GM21737 (cell line): Measurements from ENCODE around the gene RNGTT.
"Not testable (repeated sequence)": the region's sequence is repeated elsewhere in the genome, so short reads cannot be mapped to it uniquely, and the experiment has no call there.

Experiments
- ATAC-seq: cut with Tn5 transposase; IDR thresholded peaks from one replicate; pipeline ENCODE4 v1.9.1; 2021; ENCODE audit warnings: mild to moderate bottlenecking, moderate library complexity; ENCODE audit not compliant: unreplicated experiment

RNGTT gene

DNA sequence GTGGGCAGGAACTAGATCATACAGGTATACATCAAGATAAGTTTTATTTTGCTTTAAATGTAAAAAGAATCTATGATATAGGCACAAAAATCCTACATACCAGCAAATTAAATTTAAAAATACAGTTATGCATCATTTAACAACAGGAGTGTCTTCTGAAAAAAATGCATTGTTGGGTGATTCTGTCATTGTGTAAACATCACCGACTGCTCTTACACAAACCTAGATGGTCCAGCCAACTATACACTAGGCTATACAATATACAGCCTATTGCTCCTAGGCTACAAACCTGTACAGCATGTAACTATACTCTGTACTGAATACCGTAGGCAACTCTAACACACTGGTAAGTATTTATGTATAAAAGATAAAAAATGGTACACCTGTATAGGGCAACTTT, 139.4 kb downstream of the RNGTT start:
- ATAC-seq, result no peak

DNA sequence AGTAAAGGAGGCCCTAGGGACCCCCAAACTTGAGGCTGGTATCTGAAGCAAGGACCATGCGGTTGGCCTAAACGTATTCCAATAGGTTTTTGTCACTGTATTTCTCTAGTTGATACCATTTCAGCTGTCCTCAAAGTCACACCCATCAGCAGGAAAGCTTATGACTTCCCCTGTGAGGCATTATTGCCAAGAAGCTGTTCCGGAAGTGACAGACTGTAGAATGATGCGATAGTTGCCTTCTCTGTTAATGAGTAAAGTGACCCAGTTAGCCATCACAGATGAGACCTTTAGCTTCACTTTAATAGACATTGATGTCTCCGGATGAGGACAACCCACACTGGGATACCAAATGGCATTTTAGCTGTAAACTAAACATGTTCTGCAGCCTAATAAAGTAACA, 147.9 kb downstream of the RNGTT start:
- ATAC-seq, result no peak

DNA sequence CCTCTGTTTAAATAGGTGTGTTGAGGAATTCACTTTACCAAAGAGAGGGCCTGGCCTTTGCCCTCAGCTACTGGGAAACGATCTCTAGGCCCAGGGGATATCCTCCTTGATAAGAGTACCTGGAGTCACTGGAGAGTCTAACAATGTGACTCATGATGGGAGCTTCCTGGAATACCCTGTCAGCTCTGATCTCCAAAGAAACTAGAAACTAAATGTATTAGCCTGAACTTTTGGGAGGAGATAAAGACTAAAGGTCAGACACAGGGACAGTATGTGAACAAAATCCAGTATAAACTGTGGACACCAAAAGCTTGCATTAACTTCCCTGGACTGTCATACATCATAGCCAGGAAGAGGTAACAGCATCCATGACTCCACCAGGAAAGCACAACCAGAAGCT, 148.5 kb downstream of the RNGTT start:
- no peak for ATAC-seq

DNA sequence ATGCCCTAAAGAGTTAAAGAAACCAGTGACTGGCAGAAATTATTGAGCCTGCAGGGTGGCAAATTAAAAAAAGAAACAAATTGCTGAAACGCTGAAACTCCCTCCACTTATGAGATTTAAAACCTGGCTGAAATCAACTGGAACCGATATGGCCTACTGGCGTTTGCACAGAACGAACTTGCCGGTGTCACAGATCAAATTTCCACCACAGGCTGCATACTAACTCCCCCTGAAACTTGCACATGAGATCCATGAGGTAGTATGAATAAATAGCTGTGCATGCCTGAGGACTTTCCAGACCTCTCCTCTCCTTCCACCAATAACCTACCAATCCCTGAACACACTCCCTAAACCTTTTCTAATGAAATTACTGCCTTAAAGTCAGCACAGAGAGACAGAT, 150.4 kb downstream of the RNGTT start:
- no peak for ATAC-seq

DNA sequence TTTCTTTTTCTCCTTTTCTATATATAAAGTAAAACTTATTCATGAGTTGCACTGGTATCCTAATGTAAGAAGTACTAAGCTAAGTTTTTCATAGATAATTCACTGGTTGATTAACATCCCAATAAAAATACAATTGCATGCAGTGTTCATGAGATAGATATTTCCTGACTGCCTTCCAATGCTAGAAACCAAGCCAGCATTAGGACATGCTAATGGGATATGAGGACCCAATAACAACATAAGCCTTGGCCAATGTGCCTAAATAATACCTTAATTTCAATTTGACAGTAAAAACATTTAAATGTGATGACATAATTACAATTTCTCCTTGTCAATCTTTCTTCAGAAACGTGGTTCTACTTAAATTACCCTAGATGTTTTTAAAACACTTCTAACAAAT, 152.7 kb downstream of the RNGTT start:
- no peak for ATAC-seq

DNA sequence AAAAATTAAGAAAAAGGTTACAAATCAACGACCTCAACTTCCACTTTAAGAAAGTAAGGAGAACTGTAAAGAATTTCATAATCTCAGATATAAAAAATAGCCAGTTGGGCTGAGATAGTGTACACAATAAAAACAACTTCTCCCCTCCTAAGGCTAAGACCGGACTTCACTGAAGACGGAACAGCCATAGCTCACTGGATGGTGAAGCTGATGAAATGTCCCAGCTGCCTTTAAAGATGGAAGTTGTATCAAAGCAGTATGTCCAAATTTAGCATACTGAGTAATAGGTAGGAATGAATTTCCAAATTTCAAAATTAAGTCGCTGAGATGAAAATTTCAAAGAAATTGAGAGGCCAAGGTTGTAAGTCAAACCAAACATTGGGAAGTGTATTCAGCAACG, 153.3 kb downstream of the RNGTT start:
- ATAC-seq, result no peak

DNA sequence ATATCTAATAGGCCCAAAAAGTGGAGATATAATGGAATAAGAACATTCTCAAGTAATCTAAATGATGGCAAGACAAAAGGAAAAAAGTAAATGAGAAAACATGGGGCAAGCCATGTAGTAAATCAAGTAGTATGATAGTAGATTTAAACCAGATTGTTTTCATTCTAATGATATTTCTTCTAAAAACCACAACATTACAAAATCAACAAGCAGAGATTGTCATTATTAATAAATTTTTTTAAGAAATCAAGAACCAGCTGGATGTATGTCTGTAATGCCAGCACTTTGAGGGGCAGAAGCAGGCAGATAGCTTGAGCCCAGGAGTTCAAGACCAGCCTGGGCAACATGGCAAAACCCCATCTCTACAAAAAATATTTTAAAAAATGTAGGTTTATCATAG, 155.0 kb downstream of the RNGTT start:
- no peak for ATAC-seq

DNA sequence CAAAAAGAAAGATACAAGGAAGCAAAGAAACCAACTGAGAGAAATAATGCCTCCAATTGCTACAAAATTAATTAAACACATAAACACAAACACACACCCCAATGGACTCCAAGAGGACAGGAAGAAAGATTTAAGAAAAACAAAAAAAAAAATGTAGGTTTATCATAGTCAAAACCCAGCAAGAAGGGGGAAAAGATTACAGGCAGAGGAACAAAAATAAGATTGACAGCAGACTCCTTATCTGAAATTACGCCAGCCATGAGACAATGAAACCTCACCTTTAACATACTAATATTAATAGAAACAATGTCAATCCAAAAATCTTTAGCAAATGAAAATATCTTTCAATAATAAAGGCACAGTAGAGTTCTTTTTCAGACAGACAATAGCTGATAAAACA, 155.8 kb downstream of the RNGTT start:
- no peak for ATAC-seq

DNA sequence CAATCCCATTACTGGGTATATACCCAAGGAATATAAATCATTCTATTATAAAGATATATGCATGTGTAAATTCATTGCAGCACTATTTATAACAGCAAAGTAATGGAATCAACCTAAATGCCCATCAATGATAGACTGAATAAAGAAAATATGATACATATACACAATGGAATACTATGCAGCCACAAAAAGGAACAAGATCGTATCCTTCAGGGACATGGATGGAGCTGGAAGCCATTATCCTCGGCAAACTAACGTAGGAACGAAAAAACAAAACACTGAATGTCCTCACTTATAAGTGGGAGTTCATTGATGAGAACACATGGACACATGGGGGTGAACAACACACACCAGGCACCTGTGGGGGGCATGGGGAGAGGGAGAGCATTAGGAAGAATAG, 156.7 kb downstream of the RNGTT start:
- ATAC-seq, result no peak

DNA sequence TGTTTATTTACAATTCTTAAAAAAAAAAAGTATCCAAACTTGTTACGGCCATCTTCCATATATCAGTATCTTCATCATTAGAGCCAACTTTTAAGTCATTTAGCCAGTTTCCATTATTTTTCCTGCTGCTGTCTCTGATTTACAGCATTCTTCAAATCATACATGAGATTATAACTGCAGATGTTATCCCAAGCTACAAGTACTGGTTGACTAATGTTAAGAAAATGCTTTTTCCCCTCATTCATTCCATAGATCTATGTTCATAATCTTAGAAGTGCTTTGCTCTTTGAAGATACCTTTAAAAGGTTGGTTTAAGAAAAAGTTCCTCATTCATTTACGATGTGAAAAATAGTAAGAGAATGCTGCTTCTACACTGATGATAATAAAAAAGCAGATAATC, 158.7 kb downstream of the RNGTT start:
- ATAC-seq, result no peak

DNA sequence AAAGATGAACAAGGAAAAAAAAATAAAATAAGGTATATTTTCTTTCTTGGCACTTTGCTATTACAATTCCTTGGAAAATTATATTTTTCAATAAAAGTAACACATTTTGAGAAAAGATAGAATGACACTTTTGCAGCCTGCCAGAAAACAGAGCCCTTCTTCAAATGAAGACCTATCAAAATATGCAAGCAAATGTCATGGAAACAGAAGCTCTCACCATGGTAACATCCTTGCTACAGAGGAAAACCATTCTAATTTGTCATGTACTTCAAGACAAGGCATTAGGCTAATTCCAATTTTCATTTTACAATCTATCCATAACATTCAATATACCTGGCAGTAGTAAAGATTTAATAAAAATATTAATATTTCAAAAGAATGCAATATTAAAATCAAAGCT, 177.9 kb downstream of the RNGTT start:
- ATAC-seq, result no peak

DNA sequence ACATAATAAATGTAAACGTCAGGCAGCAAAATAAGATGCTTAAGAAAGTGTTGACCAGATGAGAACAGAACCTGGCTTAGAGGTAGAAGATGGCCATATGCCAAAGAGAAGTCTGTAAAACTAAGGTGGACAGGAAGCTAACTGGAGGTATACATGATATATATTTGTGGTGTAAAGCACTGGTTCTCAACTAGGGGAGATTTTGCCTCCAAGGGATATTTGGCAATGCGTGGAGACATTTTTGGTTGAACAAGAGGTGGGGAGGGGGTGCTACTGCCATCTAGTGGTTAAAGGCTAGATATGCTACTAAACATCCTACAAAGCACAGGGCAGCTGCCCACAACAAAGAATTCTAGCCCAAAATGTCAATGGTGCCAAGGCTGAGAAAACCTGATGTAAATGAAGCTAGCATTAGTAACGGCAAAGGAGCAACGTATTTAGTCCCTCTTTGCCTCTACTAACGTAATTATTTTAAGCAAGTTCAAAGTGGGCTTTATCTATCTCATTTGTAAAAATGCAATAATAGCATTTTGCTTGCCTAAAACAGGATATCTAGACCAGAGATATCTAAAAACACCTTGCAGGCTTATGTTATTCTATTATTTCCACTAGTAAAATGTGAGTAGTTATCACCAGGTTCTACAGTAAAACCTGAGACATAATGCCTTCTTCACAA, 182.6 kb downstream of the RNGTT start:
- no peak for ATAC-seq

DNA sequence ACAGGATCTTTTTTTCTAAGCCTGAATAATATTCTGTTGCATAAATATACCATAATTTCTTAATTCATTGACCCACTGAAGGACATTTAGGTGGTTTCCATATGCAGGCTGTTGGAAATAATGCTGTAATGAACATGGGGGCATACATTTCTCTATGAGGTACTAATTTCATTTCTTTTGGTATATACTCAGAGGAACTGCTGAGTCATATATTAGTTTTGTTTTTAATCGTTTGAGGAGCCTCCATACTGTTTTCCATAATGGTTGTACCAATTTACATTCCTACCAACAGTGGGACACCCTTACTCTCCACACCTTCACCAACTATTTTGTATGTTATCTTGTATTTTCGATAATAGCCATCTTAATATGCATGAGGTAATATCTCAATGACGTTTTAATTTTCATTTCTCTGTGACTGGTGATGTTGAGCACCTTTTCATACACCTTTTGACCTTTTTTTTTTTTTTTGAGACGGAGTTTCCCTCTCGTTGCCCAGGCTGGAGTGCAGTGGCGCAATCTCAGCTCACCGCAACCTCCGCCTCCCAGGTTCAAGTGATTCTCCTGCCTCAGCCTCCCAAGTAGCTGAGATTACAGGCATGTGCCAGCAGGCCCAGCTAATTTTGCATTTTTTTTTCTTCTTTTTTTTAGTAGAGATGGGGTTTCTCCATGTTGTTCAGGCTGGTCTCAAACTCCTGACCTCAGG, 187.4 kb downstream of the RNGTT start:
- ATAC-seq, result no peak

DNA sequence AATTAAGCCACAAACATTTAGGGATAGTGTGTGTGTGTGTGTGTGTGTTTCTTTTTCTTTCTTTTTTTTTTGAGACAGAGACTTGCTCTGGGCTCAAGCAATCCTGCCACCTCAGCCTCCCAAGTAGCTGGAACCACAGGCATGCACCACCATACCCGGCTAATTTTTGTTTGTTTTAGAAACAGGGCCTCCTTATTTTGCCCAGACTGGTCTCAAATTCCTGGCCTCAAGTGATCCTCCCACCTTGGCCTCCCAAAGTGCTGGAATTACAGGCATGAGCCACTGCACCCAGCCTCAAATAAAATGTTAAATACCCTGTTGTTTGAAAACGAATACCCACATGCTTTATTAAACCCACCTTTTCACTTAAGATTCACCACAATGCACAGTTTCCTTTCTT, 195.3 kb downstream of the RNGTT start:
- ATAC-seq, result not testable (repeated sequence)

DNA sequence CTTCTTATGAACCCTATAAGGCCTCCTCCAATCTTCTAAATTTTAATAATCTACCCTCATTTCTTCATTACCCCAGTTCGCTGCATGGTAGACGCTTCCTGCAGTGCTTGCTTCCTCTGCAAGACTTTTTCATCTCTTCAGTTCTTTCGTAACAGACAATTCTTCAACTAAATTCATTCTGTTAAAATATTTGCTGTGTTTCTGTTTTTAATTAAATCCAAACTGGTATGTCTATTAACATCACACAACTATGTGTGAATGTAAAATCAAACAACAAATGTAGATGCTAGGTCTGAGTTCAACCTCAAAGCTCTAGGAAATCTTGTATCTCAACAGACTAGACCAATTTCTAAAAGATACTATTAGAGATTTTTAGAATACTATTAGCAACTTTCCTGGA, 199.3 kb downstream of the RNGTT start:
- ATAC-seq, result no peak

DNA sequence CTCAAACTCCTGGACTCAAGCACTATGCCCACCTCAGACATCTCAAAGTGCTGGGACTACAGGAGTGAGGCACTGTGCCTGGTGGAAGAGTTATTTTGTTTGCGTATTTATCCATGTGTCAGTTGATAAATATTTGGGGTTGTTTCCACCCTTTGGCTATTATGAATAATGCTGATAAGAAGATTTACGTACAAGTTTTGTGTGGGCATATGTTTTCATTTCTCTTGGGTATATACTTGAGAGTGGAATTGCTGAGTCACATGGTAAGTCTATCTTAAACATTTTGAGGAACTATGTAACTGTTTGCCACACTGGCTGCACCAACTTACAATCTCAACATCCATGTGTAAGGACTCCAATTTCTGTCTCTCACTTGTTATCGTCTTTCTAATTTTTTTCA, 200.3 kb downstream of the RNGTT start:
- ATAC-seq, result no peak

DNA sequence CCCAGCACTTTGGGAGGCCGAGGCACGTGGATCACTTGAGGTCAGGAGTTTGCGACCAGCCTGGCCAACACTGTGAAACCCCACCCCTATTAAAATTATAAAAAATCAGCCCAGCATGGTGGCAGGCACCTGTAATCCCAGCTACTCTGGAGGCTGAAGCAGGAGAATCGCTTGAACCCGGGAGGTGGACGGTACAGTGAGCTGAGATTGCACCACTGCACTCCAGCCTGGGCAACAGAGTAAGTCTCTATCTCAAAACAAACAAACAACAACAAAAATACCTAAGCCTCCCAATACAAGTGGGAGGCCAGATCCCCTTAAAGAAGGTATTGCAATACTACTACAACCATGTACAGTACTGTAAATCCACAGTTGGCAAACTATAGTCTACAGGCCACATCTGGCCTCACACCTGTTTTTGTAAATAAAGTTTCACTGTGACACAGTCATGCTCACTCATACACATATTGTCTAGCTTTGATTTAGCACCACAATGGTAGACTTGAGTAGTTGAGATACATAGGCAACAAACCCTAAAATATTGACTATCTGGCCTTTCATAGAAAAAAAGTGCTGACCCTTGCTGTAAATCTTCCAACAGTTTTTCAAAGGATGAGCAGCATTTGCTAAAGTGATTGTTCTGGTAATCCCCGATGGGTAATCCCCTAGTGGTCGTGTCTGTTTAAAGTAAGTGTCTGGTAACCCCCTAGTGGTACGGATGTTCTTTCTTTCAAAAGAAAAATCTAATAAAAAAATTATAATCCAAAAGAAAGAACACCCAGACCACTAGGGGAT, 202.0 kb downstream of the RNGTT start:
- peak; percentile 56 for ATAC-seq

DNA sequence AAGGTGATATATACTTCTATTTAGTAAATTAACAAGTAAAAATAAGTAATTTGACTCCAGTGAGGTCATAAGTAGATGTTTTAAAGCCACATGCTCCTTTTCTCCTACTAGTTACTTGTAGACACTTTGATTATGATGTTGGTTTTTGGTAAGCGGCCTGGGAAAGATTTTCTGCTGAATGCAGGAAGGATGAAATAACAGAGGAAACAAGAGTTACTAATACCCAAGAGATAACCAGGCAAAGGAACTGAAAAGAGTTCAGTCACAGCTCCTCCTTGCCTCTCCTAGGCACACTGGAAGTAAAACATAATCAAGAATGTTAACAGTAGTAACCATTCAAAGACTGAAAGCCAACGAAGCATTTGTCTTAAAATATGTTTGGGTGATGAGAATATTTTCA, 203.3 kb downstream of the RNGTT start:
- no peak for ATAC-seq

DNA sequence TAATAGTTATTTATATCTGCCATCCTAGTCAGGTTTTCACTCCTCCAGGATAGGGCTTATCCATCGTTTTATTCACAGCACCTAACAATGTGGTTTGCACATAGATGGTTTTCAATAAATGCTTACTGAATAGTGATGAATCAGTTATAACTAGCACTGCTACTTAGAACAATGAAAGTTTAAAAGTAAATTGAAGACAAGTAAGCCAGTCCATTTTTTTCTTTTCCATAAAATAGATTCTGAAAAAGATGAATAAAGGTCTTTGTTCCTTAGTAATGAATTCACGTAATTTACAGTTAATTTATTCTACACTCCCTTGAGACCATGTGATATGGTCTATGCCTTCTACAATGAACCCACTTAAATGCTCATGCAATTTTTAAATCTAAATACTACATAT, 212.5 kb downstream of the RNGTT start:
- no peak for ATAC-seq

DNA sequence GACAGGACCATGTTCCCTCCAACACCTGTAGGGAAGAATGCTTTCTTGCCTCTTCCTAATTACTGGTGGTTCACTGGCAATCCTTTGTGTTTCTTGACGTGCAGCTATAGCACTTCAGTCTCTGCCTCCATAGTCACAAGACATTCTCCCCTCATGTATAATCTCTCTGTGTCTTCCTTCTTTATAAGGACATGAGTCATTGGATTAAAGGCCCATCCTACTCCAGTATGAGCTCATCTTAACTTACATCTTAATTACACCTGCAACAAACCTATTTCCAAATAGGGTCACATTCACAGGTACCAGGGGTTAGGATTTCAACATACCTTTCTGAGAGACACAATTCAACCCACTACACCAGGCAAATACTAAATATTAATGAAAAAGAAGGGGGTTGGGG, 213.6 kb downstream of the RNGTT start:
- no peak for ATAC-seq

DNA sequence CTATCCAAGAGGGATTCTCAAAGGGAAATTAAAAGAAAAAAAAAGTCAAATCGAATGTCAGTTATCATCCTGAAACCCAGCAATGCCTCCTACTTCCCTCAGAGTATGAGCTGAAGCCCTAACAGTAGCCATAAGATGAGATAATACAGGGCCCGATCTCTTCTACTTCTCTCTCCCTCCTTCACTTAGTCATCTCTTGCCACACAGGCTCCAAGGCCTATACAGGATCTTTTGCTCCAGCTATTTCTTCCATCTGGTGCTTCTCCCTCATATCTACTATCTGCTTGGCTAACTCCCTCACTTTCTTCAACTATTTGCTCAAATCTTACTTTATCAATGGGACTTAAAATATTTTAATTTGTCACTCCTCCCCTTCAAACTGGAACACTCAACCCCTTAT, 215.3 kb downstream of the RNGTT start:
- ATAC-seq, result no peak

DNA sequence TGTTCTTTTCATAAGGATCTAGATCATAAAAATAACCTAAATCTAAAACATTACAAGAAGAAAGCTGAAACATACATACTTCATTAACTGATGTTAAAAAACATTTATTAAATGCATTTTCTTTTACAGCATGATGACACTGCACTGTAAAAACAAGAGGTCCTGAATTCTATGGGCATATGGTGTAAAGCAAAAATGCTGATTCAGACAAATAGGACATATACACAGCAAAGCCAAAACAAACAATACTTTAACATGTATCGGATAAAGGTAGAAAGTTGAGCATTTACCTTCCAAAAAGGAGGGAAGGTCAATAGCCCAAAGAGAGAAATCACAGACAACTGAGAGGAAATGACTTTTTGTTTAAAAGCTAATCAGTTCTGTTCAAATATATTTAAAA, 221.5 kb downstream of the RNGTT start:
- ATAC-seq, result no peak
